GM10266 (cell line): ENCODE measurements around the gene PRR16.

Experiments used
- DNase-seq: peaks from one replicate; pipeline ENCODE4 v3.0.0; 2012; ENCODE audit errors: extremely low spot score
- TF ChIP-seq, protein P1 (sequence below): IDR thresholded peaks from 2 replicates; pipeline ENCODE4 v1.5.1; 2012; ENCODE audit warnings: mild to moderate bottlenecking, low read depth; ENCODE audit not compliant: control insufficient read depth, insufficient read depth; ENCODE audit errors: missing control alignments

The PRR16 gene

DNA sequence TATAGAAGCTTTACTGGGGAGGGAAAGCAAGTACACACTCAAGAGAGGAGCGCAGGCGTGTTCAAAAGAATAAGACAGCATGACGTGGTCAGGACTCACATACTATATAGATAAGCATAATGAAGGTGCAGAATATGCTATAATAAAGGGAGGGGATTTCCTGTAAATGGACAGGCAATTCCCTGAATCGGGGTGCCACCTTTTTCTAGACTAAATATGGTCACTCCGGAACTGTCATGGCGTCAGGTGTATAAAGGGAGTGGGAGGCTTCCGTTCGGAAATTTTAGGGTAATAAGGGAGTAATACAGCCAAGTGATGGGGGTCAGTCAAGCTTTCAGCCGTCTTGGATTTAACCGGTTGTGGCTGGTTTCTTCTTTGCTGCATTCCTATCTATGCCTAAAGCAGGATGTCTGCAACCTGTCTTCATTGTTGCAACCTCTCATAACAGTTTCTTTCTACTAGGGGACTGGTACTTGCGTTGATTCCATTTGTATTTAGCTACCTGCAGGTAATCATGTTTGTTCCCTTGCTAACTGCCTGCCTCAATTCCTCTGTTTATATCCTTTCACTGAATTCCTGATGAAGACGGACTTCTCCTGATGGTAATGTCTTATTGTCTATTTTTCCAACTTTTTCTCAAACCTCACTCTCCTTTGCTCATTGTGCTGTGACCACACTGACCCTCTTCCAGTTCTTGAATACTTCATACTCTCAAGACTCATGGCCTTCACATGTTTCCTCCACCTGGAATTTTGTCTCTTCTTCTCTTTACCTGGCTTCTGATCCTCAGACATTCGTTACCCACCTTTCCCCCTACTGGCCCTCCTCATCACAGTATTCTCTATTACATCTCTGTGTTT, 48.9 kb downstream of the PRR16 start:
- no peak for DNase-seq
- TF ChIP-seq, protein P1, sequence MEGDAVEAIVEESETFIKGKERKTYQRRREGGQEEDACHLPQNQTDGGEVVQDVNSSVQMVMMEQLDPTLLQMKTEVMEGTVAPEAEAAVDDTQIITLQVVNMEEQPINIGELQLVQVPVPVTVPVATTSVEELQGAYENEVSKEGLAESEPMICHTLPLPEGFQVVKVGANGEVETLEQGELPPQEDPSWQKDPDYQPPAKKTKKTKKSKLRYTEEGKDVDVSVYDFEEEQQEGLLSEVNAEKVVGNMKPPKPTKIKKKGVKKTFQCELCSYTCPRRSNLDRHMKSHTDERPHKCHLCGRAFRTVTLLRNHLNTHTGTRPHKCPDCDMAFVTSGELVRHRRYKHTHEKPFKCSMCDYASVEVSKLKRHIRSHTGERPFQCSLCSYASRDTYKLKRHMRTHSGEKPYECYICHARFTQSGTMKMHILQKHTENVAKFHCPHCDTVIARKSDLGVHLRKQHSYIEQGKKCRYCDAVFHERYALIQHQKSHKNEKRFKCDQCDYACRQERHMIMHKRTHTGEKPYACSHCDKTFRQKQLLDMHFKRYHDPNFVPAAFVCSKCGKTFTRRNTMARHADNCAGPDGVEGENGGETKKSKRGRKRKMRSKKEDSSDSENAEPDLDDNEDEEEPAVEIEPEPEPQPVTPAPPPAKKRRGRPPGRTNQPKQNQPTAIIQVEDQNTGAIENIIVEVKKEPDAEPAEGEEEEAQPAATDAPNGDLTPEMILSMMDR: no peak

DNA sequence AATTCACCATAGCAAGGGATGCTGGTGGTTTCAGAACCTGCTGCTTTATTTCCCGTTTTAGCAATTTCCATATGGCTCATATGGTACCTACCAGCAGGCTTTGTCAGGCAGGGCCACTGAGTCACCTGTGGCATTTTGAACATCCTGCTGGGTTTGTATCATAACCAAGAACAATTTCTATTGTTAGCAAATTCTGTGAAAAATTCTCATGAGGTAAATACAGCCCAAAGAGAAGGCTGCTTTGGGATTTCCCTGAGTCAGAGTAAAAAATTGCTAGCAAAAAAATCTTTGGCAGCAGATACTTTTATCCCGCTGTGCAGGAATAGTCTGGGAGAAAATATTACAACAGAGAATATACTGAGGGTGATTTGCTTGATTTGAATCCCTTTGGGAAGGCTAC, 52.7 kb downstream of the PRR16 start:
- TF ChIP-seq, protein P1: no peak
- no peak for DNase-seq

DNA sequence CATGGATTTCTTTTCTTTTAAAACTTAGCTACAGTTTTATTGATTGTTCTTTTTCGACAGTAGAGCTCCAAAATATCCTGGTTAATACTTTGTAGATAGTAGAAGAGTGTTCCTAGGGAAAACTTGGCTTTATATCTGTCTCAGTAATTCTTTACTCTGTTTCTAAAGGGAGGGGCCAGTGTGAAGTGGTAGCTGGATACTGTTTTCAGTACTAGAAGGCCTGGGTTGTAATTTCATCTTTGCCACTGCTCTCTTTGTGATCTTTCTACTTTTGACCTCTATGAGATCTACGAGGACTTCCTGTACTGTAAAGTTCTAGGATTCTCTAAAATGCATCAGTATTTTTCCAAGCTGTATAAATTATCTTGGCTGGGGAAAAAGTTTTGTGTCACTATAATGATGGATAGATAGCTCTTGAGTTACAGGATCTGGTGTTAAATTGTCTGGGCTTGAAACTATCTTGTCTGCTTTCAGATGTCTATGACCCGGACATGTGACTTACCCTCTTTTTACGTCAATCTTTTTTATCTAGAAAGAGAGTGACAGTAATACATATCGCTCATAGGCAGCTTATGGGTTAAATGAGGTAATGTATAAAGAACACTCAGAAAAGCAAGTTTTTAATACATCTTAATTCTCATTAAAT, 53.6 kb downstream of the PRR16 start:
- TF ChIP-seq, protein P1: no peak
- no peak for DNase-seq

DNA sequence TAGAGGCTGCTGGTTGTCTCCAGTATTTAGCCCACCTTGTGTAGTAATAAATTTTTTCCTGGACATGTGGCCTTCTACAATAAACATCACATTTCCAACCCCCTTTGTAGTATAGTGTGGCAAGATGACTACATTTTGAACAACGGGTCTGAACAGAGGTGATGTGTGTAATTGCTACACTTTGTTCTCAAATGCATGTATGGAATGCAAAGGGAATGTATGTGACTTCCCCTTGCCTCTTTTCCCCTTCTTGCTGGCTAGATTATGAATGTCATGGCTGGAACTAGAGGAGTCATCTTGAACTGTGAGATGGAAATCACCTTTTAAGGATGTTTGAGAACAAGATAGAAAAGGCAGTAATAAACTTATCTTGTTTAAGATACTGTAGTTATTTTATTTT, 54.5 kb downstream of the PRR16 start:
- no peak for DNase-seq
- TF ChIP-seq, protein P1: no peak

DNA sequence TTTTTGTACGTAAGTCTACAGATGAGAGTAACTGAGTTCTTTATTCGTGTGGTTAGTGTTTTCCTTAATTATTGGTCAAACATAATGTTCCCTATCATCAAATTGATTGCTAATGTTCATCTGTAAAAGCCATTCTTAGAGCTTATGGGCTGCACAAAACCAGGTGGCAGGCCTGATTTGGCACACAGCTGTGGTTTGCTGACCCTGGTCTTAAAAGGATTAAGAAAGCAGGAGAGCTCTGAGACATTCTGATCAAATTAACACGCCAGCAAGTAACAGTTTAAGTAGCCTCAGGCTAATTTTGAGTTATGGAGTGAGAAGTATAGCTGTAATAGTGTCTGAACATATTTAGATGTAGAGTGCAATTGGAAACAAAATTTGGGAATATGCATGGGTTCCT, 63.2 kb downstream of the PRR16 start:
- DNase-seq: no peak
- TF ChIP-seq, protein P1: no peak

DNA sequence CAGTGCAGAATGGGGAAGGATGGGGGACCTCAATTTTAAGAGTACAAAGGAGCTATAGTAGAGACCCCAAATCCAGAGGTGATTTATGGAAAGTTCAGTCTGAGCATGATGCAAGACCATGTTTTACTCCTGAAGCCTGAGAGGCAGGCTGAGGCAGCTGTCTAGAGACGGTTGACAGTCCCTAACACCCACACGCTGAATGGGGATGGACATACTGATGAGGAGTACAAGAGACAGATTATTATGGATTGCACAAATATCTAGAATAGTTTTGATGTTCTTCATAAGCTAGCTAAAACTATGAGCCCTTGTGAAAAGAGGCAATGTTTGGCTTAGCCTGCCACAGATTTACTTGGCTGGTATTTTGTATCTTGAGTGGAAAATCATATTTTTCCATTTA, 64.5 kb downstream of the PRR16 start:
- TF ChIP-seq, protein P1: no peak
- DNase-seq: no peak

DNA sequence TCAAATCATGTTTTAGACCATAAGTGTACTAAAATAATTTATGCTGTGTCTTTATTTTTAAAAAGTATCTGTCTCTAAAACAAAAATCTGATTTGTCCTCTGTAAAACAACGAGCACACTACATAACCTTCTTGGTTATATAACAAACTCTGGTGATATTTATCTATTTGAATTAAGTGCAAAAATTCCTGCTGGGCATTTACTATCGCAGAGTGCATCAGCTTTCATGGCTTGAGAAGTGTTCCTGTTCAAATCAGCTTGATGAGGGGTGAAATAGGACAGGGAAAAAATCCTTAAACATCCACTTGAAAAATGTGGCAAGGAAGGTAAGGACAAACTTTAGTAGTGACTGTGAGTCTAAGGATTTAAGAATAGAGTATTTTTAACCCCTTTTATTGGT, 65.3 kb downstream of the PRR16 start:
- DNase-seq: no peak
- TF ChIP-seq, protein P1: no peak
